ENCODE measurements around the gene LRRC34. TPM values are rescaled to one million over a fixed set of nuclear protein-coding genes. Genes with fewer than 3 reads are reported as not detected.

The LRRC34 gene
- total and polyA plus RNA-seq, 9 of the 15 experiments (the other 6 are each of a cell fraction or from before 2014, with no cell fraction given): 0.17 to 0.30 TPM; not detected in 7

- no peak for TF ChIP-seq NR4A1 (CRISPR knock-in tag; IDR thresholded peaks at IDR 0.05)
- no peak for TF ChIP-seq NR4A1 (tag; IDR thresholded peaks at IDR 0.05)
- peak; percentile 68 for TF ChIP-seq OTX1 (CRISPR knock-in tag; IDR thresholded peaks at IDR 0.05)
- TF ChIP-seq GATAD2A (IDR thresholded peaks at IDR 0.05): no peak
- TF ChIP-seq ZBTB40 (IDR thresholded peaks at IDR 0.05): peak; percentile 83
- no peak for TF ChIP-seq ZBTB40 (CRISPR knock-in tag; IDR thresholded peaks at IDR 0.05)
- TF ChIP-seq ZFP91 (CRISPR knock-in tag; IDR thresholded peaks at IDR 0.05): no peak
- TF ChIP-seq FOXO4 (CRISPR knock-in tag; IDR thresholded peaks at IDR 0.05): no peak
- no peak; the same call in 1 of the 2 replicates for TF ChIP-seq IRF2 (CRISPR knock-in tag; IDR thresholded peaks at IDR 0.05)
- TF ChIP-seq ZNF282 (CRISPR knock-in tag; IDR thresholded peaks at IDR 0.05): no peak
- peak; percentile 54; the same call in 1 of the 2 replicates for TF ChIP-seq TGIF2 (CRISPR knock-in tag; IDR thresholded peaks at IDR 0.05)
- peak; percentile 31; the same call in 1 of the 2 replicates for TF ChIP-seq CREB3 (tag; conservative IDR thresholded peaks at IDR 0.05; ENCODE audit: low read depth)
- TF ChIP-seq MTA2 (IDR thresholded peaks at IDR 0.05; ENCODE audit: low read depth): no peak
- TF ChIP-seq DIDO1 (tag; IDR thresholded peaks at IDR 0.05; ENCODE audit: low read depth): 0 out of 2 replicates have a peak, but pooled peaks have one; percentile 34
Measured at GRCh38 chr3:169772897-169773816, 39.5 kb downstream of the LRRC34 start, which contains the start of gene MYNN (continued).
